NCI-H1694 (cell line): ENCODE measurements around the gene PIK3C2G.
"Not testable (repeated sequence)": the region's sequence is repeated elsewhere in the genome, so short reads cannot be mapped to it uniquely, and the experiment has no call there.

Source experiments
- DNase-seq: peaks from one replicate; lab custom pipeline; 2025; lab: John Stamatoyannopoulos, UW

Gene PIK3C2G

DNA sequence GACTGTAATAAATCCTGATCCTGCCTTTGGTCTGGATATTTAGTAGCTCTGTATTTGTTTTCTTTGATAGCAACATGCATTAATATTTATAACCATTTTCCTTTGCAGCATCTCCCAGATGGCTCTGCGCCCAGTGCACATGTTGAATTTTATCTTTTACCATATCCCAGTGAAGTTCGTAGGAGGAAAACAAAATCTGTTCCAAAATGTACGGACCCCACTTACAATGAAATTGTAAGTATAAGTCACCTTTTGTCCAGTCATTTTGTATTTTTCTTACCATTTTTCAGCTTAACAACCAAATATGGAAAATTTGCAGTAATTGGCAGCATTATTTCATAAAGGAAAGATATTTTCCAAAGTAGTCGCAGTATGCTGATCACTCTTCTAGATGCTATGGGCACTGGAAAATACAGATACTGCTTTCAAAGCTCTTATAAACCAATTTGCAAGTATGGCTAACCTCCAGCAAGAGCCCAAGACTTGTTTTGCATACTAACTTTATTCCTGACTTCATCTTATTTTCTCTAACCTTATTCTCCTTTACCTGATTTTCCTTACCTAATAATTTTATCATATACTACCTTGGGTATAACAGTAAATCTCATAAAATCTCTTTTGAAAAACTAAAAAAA is 379.1 kb downstream of the PIK3C2G start:
- no peak for DNase-seq

DNA sequence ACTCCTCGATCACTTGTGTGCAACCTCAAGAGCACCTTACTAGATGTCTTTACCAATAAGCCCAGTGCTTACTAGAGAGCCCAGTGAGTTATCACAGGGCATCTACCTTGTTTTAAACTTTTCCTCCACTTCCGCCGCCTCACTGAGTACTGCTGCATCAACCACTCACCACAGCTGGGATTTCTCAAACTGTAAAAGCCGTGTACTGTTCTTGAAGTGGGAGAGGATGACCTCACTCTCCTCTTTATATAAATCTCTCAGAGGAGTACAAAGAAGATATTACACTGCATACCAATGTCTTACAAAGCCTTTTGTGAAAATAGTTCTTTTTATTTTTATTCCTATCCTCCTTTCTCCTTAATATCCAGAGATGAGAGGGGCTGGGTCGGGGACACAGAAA is 382.4 kb downstream of the PIK3C2G start:
- no peak for DNase-seq

DNA sequence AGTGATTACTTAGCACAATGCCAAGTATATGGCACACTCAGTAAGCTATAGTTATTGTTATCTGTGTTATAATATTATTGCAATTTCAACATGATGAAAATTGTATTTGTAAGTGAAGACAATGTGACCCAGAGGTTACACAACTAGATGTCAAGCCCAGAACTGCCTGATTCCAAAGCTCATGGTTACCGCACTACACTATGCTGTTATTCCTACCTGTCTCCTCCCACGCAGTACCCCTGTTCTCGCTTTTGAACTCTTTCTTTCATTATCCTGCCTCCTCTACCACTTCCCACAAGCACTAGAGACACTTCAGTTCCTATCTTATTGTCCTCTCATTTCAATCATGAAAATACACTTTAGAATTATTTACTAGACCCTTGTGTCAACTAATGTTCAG is 383.2 kb downstream of the PIK3C2G start:
- DNase-seq: no peak

DNA sequence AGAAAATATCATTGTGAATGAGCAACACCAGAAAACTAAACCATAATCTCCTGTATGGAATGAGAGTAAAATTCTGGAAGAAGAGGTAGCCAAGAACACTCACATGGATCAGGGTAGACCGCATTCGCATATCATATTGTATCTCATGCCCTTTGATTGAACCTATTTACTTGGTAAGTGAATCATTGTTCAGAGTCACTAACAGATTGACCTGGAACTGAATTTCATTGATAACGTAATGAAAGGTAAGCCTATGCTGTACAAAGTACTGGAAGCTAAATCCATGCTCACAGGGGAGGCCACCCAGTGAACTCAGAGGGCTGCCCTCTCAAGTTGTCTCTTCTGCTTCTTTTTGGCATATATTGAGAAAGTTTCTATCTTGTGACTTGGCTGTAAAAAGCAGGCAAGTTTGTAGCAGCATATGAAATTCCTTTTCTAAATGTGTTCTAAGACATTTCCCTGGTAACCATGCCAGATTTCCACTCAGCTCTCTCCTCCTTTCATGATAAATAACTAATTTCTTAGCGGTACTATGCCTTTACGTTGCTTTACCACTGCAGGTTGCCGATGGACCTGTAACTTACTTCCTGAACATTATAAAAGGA is 385.1 kb downstream of the PIK3C2G start:
- no peak for DNase-seq

DNA sequence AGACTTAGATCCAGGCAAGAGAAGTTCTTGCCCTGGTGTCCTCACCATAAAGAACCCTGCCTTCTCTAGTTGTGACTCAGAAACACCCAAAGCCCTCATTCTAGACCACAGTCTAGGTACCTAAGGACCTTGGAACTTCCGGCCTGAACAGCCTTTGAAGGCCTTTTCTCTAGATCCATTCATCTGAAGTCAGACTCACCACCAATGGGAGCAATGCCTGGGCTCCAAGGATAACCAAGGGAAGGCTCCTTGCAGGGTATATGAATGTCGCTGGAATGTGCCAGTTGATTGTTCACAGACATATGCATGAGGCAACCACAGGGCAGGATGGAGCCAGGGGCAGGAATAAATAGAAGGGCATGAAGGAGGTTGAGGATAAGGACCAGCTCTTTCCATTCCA is 390.2 kb downstream of the PIK3C2G start:
- DNase-seq: no peak

DNA sequence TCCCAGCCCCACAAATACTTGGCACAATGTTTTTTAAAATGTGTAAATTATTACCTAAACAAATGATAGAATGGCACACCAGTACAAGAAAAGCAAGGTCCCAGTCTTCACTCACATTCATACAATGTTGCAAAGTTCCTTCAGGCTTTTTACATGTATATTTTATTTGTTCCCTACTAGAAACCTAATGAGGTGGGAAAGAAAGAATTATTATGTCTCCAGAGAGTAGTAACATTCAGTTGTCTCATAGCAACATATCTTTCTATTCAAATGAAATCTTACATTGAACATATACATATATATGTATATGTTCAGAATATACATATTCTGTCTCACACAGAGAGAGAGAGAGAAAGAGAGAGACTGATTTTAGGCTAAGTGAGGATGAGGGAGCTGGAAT is 391.3 kb downstream of the PIK3C2G start:
- DNase-seq: no peak

DNA sequence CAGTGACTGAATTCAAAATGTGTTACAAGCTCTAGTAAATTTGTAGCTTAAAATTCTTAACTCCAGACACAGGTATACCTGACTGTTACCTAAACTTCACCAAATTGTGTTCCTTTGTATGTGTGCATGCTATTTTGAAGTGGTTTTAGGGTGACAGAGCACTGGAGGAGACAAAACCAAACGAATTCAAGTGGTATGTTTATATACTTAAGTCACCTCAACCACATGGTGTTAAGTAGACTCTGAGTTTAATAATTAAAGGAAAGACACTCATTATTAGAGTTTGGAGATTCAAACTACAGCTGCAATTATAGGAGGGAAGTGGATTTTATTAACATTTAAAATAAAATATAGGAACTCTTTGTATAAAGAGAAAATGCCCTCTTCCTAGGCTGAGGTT is 392.1 kb downstream of the PIK3C2G start:
- DNase-seq: no peak

DNA sequence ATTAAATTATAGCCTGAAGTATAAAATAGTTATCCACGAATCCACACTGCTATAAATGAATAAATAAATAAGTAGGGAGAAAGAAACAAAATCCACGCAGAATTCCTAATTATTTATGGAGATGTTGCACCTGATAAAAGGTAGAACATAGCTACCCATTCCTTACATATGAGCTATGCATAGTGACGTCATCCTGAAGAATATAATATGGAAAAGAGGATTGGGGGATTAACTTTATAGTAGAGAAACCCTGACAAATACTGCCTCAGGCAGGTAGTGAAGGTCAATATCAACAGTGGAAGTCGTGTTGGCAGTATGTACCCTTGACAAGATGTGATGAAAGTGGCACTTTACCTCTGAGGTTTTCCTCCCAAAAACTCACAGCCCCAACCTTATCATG is 394.0 kb downstream of the PIK3C2G start:
- DNase-seq: no peak

DNA sequence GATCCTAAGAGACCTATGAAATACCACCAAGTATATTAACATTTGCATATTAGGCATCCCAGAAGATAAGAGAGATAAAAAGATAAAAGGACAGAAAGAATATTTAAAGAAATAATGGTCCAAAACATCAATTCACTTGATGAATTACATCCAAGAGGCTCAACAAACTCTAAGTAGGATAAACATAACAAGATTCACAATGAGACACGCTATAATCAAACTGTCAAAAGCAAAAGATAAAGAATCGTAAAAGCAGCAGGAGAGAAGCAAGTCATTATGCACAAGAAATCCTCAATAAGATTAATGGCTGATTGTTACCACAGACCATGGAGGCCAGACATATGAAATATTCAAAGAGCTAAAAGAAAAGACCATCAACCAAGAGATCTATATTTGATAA is 396.9 kb downstream of the PIK3C2G start:
- DNase-seq: no peak

DNA sequence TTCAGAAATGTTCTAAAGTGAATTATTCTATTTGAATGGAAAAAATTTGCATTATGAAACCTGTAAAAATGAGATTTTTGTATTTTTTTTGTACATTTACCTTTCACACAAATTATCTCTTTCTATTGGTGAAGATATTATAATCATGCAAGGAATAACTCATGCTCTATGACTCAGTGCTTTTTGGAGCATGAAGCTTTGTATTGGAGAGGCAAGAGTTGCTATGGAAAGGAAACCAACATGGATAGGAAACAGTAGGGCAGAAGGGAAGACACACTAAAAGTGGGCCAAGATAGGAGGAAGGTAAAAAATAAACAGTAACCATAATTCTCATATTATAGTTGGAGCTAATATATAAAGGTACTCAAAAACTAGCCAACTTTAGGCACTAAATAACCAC is 397.5 kb downstream of the PIK3C2G start:
- no peak for DNase-seq

DNA sequence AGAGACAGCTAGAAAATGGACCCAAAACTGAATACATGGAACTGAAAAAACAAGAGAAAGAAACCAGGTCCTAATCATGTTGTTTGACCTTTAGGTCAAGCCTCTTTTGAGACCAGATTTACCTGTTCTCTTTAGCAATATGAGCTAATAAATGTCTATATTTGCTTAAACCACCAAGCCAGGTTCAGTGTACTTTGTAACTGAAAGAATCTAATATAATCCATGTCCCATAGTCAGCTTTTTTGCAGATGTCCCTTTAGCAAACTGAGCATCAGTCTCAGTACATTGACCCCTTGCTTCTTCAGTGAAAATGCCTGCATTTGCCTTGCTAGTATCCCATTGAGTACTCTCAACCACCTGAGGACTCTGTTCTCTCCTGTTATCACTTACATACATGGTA is 414.8 kb downstream of the PIK3C2G start:
- no peak for DNase-seq

DNA sequence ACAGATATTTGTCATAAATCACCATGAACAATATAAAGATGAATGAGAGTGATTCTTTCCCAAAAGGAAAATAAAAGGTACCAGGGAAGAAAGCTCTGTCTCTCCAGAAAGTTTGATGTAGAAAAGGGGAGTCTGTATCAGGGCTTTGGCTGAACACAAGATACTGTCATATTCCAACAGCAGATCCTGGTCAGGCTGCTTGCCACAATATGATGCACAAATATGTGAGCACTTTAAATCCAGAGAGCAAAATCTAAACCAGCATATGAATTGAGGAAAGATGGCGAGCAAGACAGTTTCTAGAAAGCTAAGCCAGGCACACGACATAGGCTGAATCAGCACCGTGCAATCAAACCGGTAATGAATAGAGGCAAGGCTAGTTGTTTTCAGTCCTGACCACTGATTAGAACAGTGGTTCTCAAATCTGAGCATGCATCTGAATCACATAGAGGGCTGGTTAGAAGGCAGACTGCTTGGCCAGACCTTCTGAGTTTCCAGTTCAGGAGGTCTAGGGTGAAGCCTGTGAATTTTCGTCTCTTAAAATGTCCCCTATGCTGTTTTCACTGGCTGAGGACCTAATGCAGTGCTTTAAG is 415.8 kb downstream of the PIK3C2G start:
- DNase-seq: no peak

DNA sequence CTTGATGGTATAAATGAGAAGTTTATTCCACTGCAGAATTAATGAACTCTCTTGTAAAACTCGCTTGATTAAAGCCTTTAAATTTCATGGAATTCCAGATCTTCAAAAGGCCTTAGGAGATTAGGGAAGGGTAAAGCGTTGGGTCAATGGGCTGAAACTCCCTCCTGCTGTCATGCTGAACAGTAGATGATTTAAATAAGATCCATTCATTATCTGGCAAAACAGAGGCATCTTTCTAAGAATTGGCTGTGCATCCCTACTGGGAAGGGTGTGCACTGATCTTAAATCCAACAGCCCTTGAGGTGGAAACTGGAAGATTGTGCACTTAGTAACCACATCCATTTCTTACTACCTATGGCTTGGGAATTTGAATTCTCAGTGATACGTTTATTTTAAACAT is 420.5 kb downstream of the PIK3C2G start:
- DNase-seq: no peak

DNA sequence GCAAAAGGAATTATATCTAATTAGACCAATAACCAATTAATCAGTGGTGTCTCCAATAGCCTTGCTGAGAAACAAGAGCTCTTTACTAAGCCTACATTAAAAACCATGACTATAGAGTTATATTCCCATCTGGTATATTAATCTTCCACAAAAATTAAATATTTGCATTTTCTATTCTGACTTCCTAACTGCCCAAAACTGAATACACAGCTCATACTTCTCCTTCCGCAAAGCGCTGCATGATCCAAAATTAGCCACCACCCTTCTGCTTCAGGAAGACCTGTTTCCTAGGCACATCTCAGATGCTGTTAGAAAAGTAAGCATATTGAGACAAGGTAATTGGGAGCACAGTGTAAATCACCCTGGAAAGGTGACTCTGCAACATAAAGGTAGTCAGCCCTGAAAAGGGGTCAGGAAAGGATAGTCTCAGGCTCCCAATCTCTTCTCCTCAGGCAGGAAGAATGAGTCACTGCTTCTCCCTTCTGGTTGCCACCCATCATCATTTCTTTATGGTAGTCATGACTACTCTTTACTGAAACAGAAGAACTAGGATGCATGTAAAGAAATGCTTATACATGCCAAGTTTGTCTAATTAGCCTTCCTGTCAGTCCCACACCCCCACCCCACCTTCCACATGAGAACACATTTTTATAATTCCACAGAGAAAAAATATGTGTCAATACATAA is 422.2 kb downstream of the PIK3C2G start:
- DNase-seq: no peak

DNA sequence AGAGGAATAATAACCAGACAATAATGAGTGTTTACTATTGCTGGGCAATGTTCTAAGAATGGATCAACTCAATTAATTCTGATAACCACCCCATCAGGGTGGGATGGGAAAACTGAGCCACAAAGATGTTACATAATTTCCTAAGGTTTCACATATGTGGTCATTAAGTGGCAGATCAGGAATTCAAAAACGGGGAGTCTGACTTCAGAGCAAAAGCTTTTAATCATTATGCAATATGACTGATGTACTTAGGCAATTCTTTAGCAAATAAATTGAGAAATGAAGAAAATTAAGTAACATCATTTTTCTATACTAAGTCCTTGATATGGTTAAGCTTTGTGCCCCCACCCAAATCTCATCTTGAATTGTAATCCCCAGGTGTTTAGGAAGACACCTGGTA is 423.1 kb downstream of the PIK3C2G start:
- DNase-seq: no peak

DNA sequence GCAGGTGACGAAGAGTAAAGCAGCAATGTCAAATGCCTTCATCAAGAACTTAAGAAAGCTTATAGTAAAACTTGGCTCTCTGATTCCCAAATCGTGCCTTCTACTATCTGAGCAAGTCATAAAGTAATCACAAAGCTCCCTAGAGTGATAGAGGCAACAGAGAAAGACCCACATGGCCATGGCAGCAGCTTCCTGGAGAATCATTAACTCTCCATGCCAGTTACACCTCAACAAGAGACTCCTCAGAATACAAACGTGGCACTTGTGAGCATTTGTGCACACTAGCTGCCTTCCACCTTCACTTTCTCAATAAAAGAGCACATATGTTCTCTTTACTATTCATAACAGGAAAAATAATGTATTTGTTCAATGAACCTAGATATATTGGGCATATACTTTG is 428.5 kb downstream of the PIK3C2G start:
- DNase-seq: no peak

DNA sequence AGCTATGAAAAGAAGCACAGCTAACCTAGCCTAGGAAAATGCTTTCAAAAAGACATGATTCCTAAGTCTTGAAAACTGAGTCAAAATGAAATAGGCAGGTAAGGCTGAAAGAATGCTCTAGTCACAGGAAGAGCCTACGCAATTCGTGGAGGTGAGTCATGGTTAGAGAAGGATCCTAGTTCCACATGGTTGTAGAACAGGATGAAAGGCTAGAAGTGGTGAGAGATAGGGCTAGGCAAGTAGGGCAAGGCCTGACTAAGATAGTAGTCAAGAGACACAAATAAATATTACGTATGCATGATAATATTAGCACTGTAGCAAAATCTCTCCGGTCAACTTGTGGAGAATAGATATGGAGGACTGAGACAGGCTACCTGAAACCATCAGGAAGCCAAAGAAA is 429.3 kb downstream of the PIK3C2G start:
- DNase-seq: no peak

DNA sequence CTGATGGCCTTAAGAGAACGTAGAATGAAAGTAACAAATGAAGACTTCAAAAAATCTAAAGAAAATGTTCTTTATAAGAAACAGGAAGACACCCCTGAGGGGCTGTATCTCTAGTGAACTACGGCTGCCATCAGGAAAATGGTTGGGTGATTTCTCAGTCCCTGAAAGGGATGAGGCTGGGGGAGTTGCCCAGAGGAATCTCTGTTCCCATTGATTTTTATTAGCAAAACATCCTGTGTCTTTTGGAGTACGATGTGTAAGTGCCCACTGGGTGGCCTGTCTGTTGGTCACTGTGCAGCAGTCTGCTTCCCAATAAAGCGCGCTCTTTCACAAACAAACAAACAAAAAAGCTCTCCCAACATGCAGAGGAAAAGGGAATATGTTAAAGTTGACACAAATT is 432.7 kb downstream of the PIK3C2G start:
- DNase-seq: not testable (repeated sequence)

DNA sequence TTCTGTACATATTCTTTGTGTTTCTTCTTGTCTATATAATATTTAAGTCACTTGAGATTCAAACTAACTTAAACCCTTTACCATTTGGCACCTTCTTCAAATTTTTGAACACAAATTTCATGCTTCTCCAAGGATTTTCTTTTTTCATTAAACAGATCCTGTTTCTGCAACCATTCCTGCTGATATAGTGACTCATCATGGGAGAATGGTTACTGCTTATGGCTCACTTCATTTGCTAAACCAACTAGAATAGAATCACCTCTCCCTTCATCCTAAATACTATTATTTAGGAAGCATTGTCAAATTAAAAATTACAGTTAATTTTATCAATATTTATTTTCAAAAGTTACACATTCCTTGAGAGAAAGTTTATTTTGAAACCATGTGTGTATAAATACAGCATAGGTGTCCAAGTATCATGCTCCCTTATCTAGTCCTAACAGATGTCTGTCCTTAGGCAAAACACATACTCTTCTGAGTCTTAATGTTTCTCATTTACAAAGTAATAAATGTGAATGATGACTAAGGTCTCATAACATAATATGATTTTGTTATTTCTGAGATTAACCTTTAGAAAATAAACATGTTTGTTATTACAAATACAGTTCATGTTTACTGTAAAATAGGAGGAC is 435.8 kb downstream of the PIK3C2G start:
- no peak for DNase-seq
